Measurements from ENCODE around the gene ULK3. TPM values are rescaled to one million over a fixed set of nuclear protein-coding genes. Genes with fewer than 3 reads are reported as not detected.
"Not testable (repeated sequence)": the region's sequence is repeated elsewhere in the genome, so short reads cannot be mapped to it uniquely, and the experiment has no call there.

Gene ULK3
- total RNA-seq, 1 donor from 2014 or later = 17.4 TPM

DNA sequence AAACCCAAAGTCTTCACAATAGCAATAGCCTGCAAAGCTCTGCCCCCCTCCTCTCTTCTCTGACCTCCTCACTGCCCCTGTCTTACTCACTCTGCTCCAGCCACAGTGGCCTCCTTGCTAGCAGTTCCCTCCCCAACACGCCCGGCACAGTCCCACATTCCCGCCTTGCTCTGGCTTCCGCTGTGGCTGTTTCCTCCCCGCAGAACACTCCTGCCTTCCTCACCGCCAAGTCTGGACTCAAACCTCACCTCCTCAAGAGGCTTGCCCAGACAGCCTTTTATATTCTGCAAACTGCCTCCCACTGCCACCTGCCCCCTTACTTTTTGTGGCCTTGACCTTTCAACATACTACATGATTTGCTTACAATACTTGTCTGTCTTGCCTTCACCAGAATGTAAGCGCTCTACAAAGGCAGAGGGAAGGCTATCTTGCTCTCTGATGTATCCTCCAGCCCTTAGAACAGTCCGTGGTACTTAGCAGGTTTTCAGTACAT, 46.5 kb upstream of the ULK3 start:
- Histone ChIP-seq H3K27me3 (ENCODE audit: control insufficient read depth, insufficient read depth, low read length) (no peaks in the 10 kb centered on the region), H3K36me3 (ENCODE audit: control insufficient read depth, insufficient read depth, low read length) (peaks cover 11% of the 10 kb centered on the region), H3K4me3 (ENCODE audit: low read depth, low read length) (peak overlapping the region; percentile 75)
- DNase-seq (ENCODE audit: low read depth) (peak; percentile 28), FAIRE-seq (no peak)
- TF ChIP-seq, protein P1, sequence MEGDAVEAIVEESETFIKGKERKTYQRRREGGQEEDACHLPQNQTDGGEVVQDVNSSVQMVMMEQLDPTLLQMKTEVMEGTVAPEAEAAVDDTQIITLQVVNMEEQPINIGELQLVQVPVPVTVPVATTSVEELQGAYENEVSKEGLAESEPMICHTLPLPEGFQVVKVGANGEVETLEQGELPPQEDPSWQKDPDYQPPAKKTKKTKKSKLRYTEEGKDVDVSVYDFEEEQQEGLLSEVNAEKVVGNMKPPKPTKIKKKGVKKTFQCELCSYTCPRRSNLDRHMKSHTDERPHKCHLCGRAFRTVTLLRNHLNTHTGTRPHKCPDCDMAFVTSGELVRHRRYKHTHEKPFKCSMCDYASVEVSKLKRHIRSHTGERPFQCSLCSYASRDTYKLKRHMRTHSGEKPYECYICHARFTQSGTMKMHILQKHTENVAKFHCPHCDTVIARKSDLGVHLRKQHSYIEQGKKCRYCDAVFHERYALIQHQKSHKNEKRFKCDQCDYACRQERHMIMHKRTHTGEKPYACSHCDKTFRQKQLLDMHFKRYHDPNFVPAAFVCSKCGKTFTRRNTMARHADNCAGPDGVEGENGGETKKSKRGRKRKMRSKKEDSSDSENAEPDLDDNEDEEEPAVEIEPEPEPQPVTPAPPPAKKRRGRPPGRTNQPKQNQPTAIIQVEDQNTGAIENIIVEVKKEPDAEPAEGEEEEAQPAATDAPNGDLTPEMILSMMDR (IDR thresholded peaks at IDR 0.05; ENCODE audit: insufficient read depth, low read length, severe bottlenecking) = no peak

DNA sequence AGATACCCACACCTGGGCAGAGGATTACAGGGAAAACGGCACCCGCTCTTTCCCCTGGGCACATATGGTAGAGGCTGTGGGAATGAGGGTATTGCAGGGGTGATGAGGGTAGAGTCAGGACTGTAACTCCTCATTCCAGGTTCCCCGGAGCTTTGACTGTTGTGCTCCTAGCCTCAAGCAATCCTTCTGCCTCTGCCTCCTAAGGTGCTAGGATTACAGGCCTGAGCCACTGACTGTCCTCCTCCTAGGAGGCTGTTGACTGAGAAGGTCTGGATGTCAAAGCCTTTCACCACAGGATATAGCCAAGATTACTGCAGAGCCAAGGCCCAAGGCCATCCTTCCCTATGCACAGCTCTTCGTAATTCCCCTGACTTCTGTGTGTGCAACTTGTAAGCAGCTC, 45.8 kb upstream of the ULK3 start:
- DNase-seq (ENCODE audit: low read depth) (no peak), FAIRE-seq (no peak)
- Histone ChIP-seq H3K36me3 (ENCODE audit: control insufficient read depth, insufficient read depth, low read length) (peaks cover 11% of the 10 kb centered on the region), H3K4me3 (ENCODE audit: low read depth, low read length) (no peak overlapping the region), H3K27me3 (ENCODE audit: control insufficient read depth, insufficient read depth, low read length) (no peaks in the 10 kb centered on the region)
- TF ChIP-seq, protein P1 (IDR thresholded peaks at IDR 0.05; ENCODE audit: insufficient read depth, low read length, severe bottlenecking) = no peak

DNA sequence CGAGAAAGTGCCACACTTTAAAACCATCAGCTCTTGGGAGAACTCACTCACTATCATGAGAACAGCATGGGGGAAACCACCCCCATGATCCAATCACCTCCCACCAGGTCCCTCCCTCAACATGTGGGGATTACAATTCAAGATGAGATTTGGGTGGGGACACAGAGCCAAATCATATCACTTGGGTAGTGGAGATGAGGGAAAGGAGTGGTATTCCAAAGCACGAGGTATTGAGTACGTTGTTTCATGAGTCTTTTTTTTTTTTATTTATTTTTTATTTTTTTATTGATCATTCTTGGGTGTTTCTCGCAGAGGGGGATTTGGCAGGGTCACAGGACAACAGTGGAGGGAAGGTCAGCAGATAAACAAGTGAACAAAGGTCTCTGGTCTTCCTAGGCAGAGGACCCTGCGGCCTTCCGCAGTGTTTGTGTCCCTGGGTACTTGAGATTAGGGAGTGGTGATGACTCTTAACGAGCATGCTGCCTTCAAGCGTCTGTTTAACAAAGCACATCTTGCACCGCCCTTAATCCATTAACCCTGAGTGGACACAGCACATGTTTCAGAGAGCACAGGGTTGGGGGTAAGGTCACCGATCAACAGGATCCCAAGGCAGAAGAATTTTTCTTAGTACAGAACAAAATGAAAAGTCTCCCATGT, 44.7 kb upstream of the ULK3 start:
- not testable (repeated sequence) for H3K36me3 ChIP-seq (ENCODE audit: control insufficient read depth, insufficient read depth, low read length); H3K4me3 ChIP-seq (ENCODE audit: low read depth, low read length); FAIRE-seq; H3K27me3 ChIP-seq (ENCODE audit: control insufficient read depth, insufficient read depth, low read length); DNase-seq (ENCODE audit: low read depth)

DNA sequence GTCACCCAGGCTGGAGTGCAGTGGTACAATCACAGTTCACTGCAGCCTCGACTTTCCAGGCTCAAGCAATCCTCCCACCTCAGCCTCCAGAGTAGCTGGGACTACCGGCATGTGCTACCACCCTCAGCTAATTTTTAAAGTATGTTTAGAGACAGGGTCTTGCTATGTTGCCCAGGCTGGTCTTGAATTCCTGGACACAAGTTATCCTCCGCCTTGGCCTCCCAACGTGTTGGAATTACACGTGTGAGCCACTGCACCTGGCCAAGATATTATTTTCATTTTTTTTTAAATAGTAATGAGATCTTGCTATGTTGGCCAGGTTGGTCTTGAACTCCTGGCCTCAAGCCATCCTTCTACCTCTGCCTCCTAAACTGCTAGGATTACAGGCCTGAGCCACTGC, 42.5 kb upstream of the ULK3 start:
- Histone ChIP-seq H3K27me3 (ENCODE audit: control insufficient read depth, insufficient read depth, low read length) (no peaks in the 10 kb centered on the region), H3K36me3 (ENCODE audit: control insufficient read depth, insufficient read depth, low read length) (no peaks in the 10 kb centered on the region), H3K4me3 (ENCODE audit: low read depth, low read length) (no peak overlapping the region)
- FAIRE-seq (no peak), DNase-seq (ENCODE audit: low read depth) (no peak)
- TF ChIP-seq, protein P1 (IDR thresholded peaks at IDR 0.05; ENCODE audit: insufficient read depth, low read length, severe bottlenecking) = no peak

GRCh38 chr15:74884428-74885223, 41.7 kb upstream of the ULK3 start:
- no peak for FAIRE-seq
- no peaks in the 10 kb centered on the region for H3K36me3 ChIP-seq (ENCODE audit: control insufficient read depth, insufficient read depth, low read length)
- H3K27me3 ChIP-seq (ENCODE audit: control insufficient read depth, insufficient read depth, low read length) = no peaks in the 10 kb centered on the region
- DNase-seq (ENCODE audit: low read depth) = peak; percentile 46
- TF ChIP-seq, protein P1 (IDR thresholded peaks at IDR 0.05; ENCODE audit: insufficient read depth, low read length, severe bottlenecking) = no peak
- no peak overlapping the region for H3K4me3 ChIP-seq (ENCODE audit: low read depth, low read length)

DNA sequence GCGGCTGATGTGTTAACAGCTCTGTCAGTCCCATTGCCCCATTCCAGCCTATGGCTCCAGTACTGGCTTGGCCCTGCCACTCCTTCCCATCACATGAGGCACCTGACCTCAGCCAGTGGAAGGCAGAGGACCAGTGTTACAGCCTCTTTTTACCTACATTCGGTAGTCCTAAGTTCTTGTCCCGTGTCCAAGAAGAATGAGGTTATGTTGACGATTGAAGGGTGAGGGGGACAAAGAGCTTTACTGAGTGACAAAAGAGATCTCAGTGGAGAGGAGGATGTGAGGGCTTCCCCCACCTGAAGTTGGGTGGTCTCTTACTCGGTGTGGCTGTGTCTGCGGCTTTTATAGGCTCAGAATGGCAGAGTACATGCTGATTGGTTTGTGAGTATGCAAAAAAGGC, 39.6 kb upstream of the ULK3 start:
- FAIRE-seq = no peak

More for the DNA sequence above, 39.6 kb upstream of the ULK3 start:
- no peak for DNase-seq (ENCODE audit: low read depth)
- Histone ChIP-seq H3K27me3 (ENCODE audit: control insufficient read depth, insufficient read depth, low read length) (no peaks in the 10 kb centered on the region), H3K4me3 (ENCODE audit: low read depth, low read length) (no peak overlapping the region), H3K36me3 (ENCODE audit: control insufficient read depth, insufficient read depth, low read length) (no peaks in the 10 kb centered on the region)
- TF ChIP-seq, protein P1 (IDR thresholded peaks at IDR 0.05; ENCODE audit: insufficient read depth, low read length, severe bottlenecking) = no peak

Data from bronchial epithelial cell (primary cell).